Nephron (organoid): Measurements from ENCODE around the gene GNG2.

Experiments
- H3K27ac Mint-ChIP-seq, 3 experiments: 2 replicates each; pipeline ENCODE4 v1.8.0; 2020; ENCODE audit warnings: mixed read lengths in 3 of 3, mild to moderate bottlenecking in 2 of 3, moderate library complexity in 1 of 3
- H3K27me3 Mint-ChIP-seq: 2 replicates; pipeline ENCODE4 v1.8.0; 2021; ENCODE audit warnings: low read depth, mild to moderate bottlenecking, moderate library complexity, mixed read lengths
- H3K36me3 Mint-ChIP-seq: 2 replicates; pipeline ENCODE4 v1.8.0; 2020; ENCODE audit warnings: low read depth, mixed read lengths
- H3K4me1 Mint-ChIP-seq: 2 replicates; pipeline ENCODE4 v1.8.0; 2020; ENCODE audit warnings: mixed read lengths
- H3K4me3 Mint-ChIP-seq, 3 experiments: 2 replicates each; pipeline ENCODE4 v1.8.0; 2020; ENCODE audit warnings: mild to moderate bottlenecking in 3 of 3, mixed read lengths in 3 of 3, moderate library complexity in 2 of 3
- H3K9me3 Mint-ChIP-seq: 2 replicates; pipeline ENCODE4 v1.8.0; 2020; ENCODE audit warnings: mixed read lengths
- CTCF ChIP-seq, 3 experiments: fragments of 200-600 bp; sonication (generic); IDR thresholded peaks; one replicate each; pipeline ENCODE4 v1.5.0; 2021; ENCODE audit warnings: antibody characterized with exemption in 3 of 3; ENCODE audit not compliant: unreplicated experiment in 3 of 3

The GNG2 gene

GRCh38 chr14:51942971-51943370 is 82.6 kb downstream of the GNG2 start:
- H3K4me1 Mint-ChIP-seq, result peaks cover 21% of the 10 kb centered on the region
- peaks cover 28% of the 10 kb centered on the region for H3K36me3 Mint-ChIP-seq
- H3K27ac Mint-ChIP-seq, result no peak overlapping the region
- H3K27me3 Mint-ChIP-seq, result no peaks in the 10 kb centered on the region
- no peak for TF ChIP-seq CTCF (IDR thresholded peaks at IDR 0.05; ENCODE audit: unreplicated experiment in 3 of 3)
- peaks cover 28% of the 10 kb centered on the region for H3K9me3 Mint-ChIP-seq
- no peak overlapping the region for H3K4me3 Mint-ChIP-seq

GRCh38 chr14:51950007-51950406 is 89.6 kb downstream of the GNG2 start:
- Mint-ChIP-seq H3K27ac (no peak overlapping the region), H3K27me3 (no peaks in the 10 kb centered on the region), H3K4me3 (no peak overlapping the region), H3K4me1 (no peaks in the 10 kb centered on the region), H3K36me3 (peaks cover 56% of the 10 kb centered on the region), H3K9me3 (peaks cover 27% of the 10 kb centered on the region)
- no peak for TF ChIP-seq CTCF (IDR thresholded peaks at IDR 0.05; ENCODE audit: unreplicated experiment in 3 of 3)

- H3K36me3 Mint-ChIP-seq, result peaks cover 50% of the 10 kb centered on the region
- no peak for TF ChIP-seq CTCF (IDR thresholded peaks at IDR 0.05; ENCODE audit: unreplicated experiment in 3 of 3)
- H3K9me3 Mint-ChIP-seq, result peaks cover 13% of the 10 kb centered on the region
- H3K27me3 Mint-ChIP-seq, result no peaks in the 10 kb centered on the region
- H3K4me3 Mint-ChIP-seq, result no peak overlapping the region
- H3K27ac Mint-ChIP-seq, result no peak overlapping the region
- no peaks in the 10 kb centered on the region for H3K4me1 Mint-ChIP-seq
These were observed 91.2 kb downstream of the GNG2 start for GRCh38 chr14:51951656-51952055.

GRCh38 chr14:51954031-51954430 is 93.6 kb downstream of the GNG2 start:
- Mint-ChIP-seq H3K27ac (no peak overlapping the region), H3K27me3 (no peaks in the 10 kb centered on the region), H3K36me3 (peaks cover 68% of the 10 kb centered on the region), H3K4me3 (no peak overlapping the region), H3K9me3 (peaks cover 22% of the 10 kb centered on the region), H3K4me1 (no peaks in the 10 kb centered on the region)
- no peak for TF ChIP-seq CTCF (IDR thresholded peaks at IDR 0.05; ENCODE audit: unreplicated experiment in 3 of 3)

- peaks cover 74% of the 10 kb centered on the region for H3K36me3 Mint-ChIP-seq
- no peak for TF ChIP-seq CTCF (IDR thresholded peaks at IDR 0.05; ENCODE audit: unreplicated experiment in 3 of 3)
- no peak overlapping the region for H3K4me3 Mint-ChIP-seq
- H3K9me3 Mint-ChIP-seq, result peaks cover 28% of the 10 kb centered on the region
- no peak overlapping the region for H3K27ac Mint-ChIP-seq
- no peaks in the 10 kb centered on the region for H3K4me1 Mint-ChIP-seq
- H3K27me3 Mint-ChIP-seq, result no peaks in the 10 kb centered on the region
These were observed 94.2 kb downstream of the GNG2 start for GRCh38 chr14:51954657-51955056.

- TF ChIP-seq CTCF (IDR thresholded peaks at IDR 0.05; ENCODE audit: unreplicated experiment in 3 of 3), result no peak
- H3K27me3 Mint-ChIP-seq, result no peaks in the 10 kb centered on the region
- H3K4me1 Mint-ChIP-seq, result peaks cover 12% of the 10 kb centered on the region
- no peak overlapping the region for H3K4me3 Mint-ChIP-seq
- peaks cover 68% of the 10 kb centered on the region for H3K36me3 Mint-ChIP-seq
- H3K27ac Mint-ChIP-seq, result no peak overlapping the region
- peaks cover 36% of the 10 kb centered on the region for H3K9me3 Mint-ChIP-seq
These were observed 97.5 kb downstream of the GNG2 start for GRCh38 chr14:51957950-51958349.
